Measurements from ENCODE around the gene NVL.
A peak's percentile ranks its signal among the peaks of the same experiment; 100 is the strongest.
"Not testable (repeated sequence)": the region's sequence is repeated elsewhere in the genome, so short reads cannot be mapped to it uniquely, and the experiment has no call there.

NVL gene

GRCh38 chr1:224349716-224350115 lies 19.7 kb upstream of the NVL start:
- H3K27me3 Mint-ChIP-seq; H3K4me3 Mint-ChIP-seq; H3K36me3 Mint-ChIP-seq; H3K4me1 Mint-ChIP-seq; ATAC-seq (ENCODE audit: low read depth); H3K27ac Mint-ChIP-seq; DNase-seq (ENCODE audit: low spot score in 2 of 2); H3K9me3 Mint-ChIP-seq: not testable (repeated sequence)

- H3K4me1 Mint-ChIP-seq = no peaks in the 10 kb centered on the region
- H3K9me3 Mint-ChIP-seq = peaks cover 2% of the 10 kb centered on the region
- no peak overlapping the region for H3K4me3 Mint-ChIP-seq
- H3K27me3 Mint-ChIP-seq = peaks cover 2% of the 10 kb centered on the region
- no peak for DNase-seq (ENCODE audit: low spot score in 2 of 2)
- no peak for ATAC-seq (ENCODE audit: low read depth)
- H3K36me3 Mint-ChIP-seq = peaks cover 4% of the 10 kb centered on the region
- no peak overlapping the region for H3K27ac Mint-ChIP-seq
Observed at GRCh38 chr1:224348137-224348536, 18.2 kb upstream of the NVL start.

DNA sequence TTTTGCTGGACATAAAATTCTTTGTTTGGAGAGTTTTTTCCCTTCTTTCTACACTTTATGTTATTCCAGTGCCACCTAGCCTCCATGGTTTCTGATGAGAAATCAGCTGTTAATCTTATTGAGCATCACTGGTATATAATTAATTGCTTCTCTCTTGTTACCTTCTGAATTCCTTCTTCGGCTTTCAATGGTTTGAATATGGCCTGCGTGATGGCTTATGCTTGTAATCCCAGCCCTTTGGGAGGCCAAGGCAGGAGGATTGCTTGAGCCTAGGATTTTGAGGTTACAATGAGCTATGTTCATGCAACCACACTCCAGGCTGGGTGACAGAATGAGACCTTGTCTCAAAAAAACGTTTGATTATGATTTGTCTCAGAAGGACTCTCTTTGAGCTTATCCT lies 13.7 kb upstream of the NVL start:
- ATAC-seq (ENCODE audit: low read depth) (no peak), DNase-seq (ENCODE audit: low spot score in 2 of 2) (no peak)
- Mint-ChIP-seq H3K27ac (no peak overlapping the region), H3K27me3 (peaks cover 9% of the 10 kb centered on the region), H3K9me3 (peaks cover 4% of the 10 kb centered on the region), H3K4me3 (no peak overlapping the region), H3K36me3 (peaks cover 10% of the 10 kb centered on the region), H3K4me1 (peaks cover 5% of the 10 kb centered on the region)

GRCh38 chr1:224340453-224341384 lies 10.7 kb upstream of the NVL start:
- Mint-ChIP-seq H3K4me3 (peak overlapping the region; percentile 73), H3K36me3 (peaks cover 10% of the 10 kb centered on the region)
- H3K27me3 Mint-ChIP-seq, H3K9me3 Mint-ChIP-seq, H3K4me1 Mint-ChIP-seq, H3K27ac Mint-ChIP-seq: not testable (repeated sequence)
- peak; percentile 67 for ATAC-seq (ENCODE audit: low read depth)
- peak in 1 of 2 donors; percentile 16 for DNase-seq (ENCODE audit: low spot score in 2 of 2)

GRCh38 chr1:224339442-224340033 lies 9.6 kb upstream of the NVL start:
- H3K4me1 Mint-ChIP-seq = peaks cover 5% of the 10 kb centered on the region
- peaks cover 4% of the 10 kb centered on the region for H3K9me3 Mint-ChIP-seq
- H3K36me3 Mint-ChIP-seq = peaks cover 10% of the 10 kb centered on the region
- H3K27me3 Mint-ChIP-seq = peaks cover 9% of the 10 kb centered on the region
- no peak overlapping the region for H3K4me3 Mint-ChIP-seq
- DNase-seq (ENCODE audit: low spot score in 2 of 2) (no peak), ATAC-seq (ENCODE audit: low read depth) (no peak)
- no peak overlapping the region for H3K27ac Mint-ChIP-seq

DNA sequence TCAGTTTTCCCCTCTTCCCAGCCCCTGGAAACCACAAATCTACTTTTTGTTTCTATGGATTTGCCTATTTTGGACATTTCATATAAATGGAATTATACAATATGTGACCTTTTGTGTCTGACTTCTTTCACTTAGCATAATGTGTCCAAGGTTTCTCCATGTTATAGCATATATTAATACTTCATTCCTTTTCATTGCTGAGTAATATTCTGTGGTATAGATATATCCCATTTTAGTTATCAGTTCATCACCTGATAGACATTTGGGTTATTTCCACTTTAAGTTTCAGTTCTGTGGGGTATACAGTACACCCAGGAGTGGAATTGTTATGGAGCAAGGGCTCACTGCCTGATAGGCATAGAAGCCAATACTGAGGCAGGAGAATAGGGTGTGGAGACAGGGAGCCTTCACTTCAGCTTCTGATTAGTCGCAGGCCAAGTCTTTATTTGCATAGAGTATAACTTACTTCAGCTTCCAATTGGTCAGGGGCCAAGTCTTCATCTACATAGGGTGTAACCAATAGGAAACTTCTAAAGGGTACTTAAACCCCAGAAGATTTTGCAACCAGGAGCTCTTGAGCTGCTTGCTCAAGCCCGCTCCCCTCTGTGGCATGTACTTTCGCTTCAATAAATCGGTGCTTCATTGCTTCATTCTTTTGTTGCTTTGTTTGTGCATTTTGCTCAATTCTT lies 8.3 kb upstream of the NVL start:
- Mint-ChIP-seq H3K4me3 (no peak overlapping the region), H3K27ac (no peak overlapping the region), H3K27me3 (peaks cover 7% of the 10 kb centered on the region), H3K36me3 (peaks cover 8% of the 10 kb centered on the region), H3K9me3 (peaks cover 1% of the 10 kb centered on the region), H3K4me1 (peaks cover 11% of the 10 kb centered on the region)
- DNase-seq (ENCODE audit: low spot score in 2 of 2) (no peak), ATAC-seq (ENCODE audit: low read depth) (no peak)

- H3K27ac Mint-ChIP-seq = peak overlapping the region; percentile 17
- ATAC-seq (ENCODE audit: low read depth) (no peak), DNase-seq (ENCODE audit: low spot score in 2 of 2) (no peak)
- H3K4me1 Mint-ChIP-seq = peaks cover 9% of the 10 kb centered on the region
- no peaks in the 10 kb centered on the region for H3K9me3 Mint-ChIP-seq
- no peak overlapping the region for H3K4me3 Mint-ChIP-seq
- H3K36me3 Mint-ChIP-seq = no peaks in the 10 kb centered on the region
- no peaks in the 10 kb centered on the region for H3K27me3 Mint-ChIP-seq
Observed at GRCh38 chr1:224333939-224334786, 4.2 kb upstream of the NVL start.

DNA sequence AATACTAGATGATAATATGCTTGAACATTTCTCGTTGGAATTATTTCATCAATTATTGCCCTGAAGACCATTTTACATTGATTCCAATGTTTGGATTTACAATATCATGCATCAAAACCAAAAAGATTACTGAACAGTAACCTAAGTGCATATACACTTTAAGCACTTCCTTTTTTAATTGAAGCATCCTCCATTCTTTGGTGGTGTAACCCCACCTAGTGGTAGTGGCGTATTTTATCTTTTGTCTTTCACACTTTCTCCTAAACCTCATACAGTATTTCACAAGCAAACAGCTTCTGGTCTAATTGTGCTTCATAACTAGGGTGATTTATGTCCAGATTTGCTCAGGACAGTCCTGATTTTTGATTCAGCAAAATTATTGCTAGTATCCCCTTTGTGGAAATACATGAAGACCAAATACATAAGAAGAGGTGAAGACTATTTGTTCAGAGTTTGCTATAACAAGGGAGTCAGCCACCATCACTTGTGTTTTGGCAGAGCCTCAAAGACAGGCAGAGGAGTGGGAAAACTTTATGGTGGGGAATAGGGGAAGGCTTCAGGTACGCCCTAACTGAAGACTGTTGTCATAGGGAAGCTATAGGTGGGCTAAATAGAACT lies 3.4 kb upstream of the NVL start:
- ATAC-seq (ENCODE audit: low read depth) = peak; percentile 45
- no peaks in the 10 kb centered on the region for H3K36me3 Mint-ChIP-seq
- H3K27ac Mint-ChIP-seq = no peak overlapping the region
- peaks cover 14% of the 10 kb centered on the region for H3K4me1 Mint-ChIP-seq
- no peak overlapping the region for H3K4me3 Mint-ChIP-seq
- H3K27me3 Mint-ChIP-seq = no peaks in the 10 kb centered on the region
- H3K9me3 Mint-ChIP-seq = no peaks in the 10 kb centered on the region
- DNase-seq (ENCODE audit: low spot score in 2 of 2) = peak in 1 of 2 donors; percentile 58

GRCh38 chr1:224331824-224332223 lies 1.9 kb upstream of the NVL start:
- ATAC-seq (ENCODE audit: low read depth) = no peak
- Mint-ChIP-seq H3K4me3 (no peak overlapping the region), H3K4me1 (peaks cover 20% of the 10 kb centered on the region), H3K27me3 (no peaks in the 10 kb centered on the region), H3K27ac (no peak overlapping the region), H3K9me3 (no peaks in the 10 kb centered on the region), H3K36me3 (no peaks in the 10 kb centered on the region)
- no peak for DNase-seq (ENCODE audit: low spot score in 2 of 2)

- no peaks in the 10 kb centered on the region for H3K27me3 Mint-ChIP-seq
- H3K27ac Mint-ChIP-seq = no peak overlapping the region
- peak overlapping the region; percentile 24 for H3K4me3 Mint-ChIP-seq
- ATAC-seq (ENCODE audit: low read depth) = no peak
- H3K36me3 Mint-ChIP-seq = no peaks in the 10 kb centered on the region
- no peaks in the 10 kb centered on the region for H3K9me3 Mint-ChIP-seq
- peaks cover 20% of the 10 kb centered on the region for H3K4me1 Mint-ChIP-seq
- DNase-seq (ENCODE audit: low spot score in 2 of 2) = no peak
Observed at GRCh38 chr1:224331326-224331725, 1.4 kb upstream of the NVL start.

- peak overlapping the region; percentile 98 for H3K27ac Mint-ChIP-seq
- H3K27me3 Mint-ChIP-seq = no peaks in the 10 kb centered on the region
- H3K4me3 Mint-ChIP-seq = peak overlapping the region; percentile 91
- no peak for DNase-seq (ENCODE audit: low spot score in 2 of 2)
- ATAC-seq (ENCODE audit: low read depth) = no peak
- H3K36me3 Mint-ChIP-seq = peaks cover 2% of the 10 kb centered on the region
- H3K4me1 Mint-ChIP-seq = peaks cover 20% of the 10 kb centered on the region
- H3K9me3 Mint-ChIP-seq = no peaks in the 10 kb centered on the region
Observed at GRCh38 chr1:224329484-224329841, 509 bp downstream of the NVL start.

DNA sequence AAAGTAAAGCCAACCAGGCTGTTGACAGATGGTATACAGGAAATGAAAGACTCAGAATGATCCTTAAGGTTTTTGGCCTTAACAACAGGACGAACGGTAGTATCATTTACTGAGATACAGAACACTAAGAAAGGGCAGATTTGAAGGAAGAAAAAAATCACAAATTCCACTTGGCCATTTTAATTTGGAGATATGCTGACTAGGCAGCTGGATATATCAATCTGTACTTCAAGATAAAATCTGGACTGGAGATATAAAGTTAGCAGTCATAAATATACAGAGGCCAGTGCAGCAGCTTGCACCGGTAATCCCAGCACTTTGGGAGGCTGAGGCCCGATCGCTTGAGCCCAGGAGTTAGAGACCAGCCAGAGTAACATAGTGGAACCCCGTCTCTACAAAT lies 1.3 kb downstream of the NVL start:
- ATAC-seq (ENCODE audit: low read depth) (no peak), DNase-seq (ENCODE audit: low spot score in 2 of 2) (no peak)
- peak overlapping the region; percentile 91 for H3K4me3 Mint-ChIP-seq
- H3K27ac Mint-ChIP-seq = peak overlapping the region; percentile 64
- no peaks in the 10 kb centered on the region for H3K9me3 Mint-ChIP-seq
- peaks cover 17% of the 10 kb centered on the region for H3K4me1 Mint-ChIP-seq
- H3K36me3 Mint-ChIP-seq = peaks cover 4% of the 10 kb centered on the region
- no peaks in the 10 kb centered on the region for H3K27me3 Mint-ChIP-seq

- Mint-ChIP-seq H3K36me3 (peaks cover 7% of the 10 kb centered on the region), H3K27ac (no peak overlapping the region), H3K27me3 (no peaks in the 10 kb centered on the region), H3K4me1 (peaks cover 15% of the 10 kb centered on the region), H3K9me3 (no peaks in the 10 kb centered on the region), H3K4me3 (no peak overlapping the region)
- ATAC-seq (ENCODE audit: low read depth) (no peak), DNase-seq (ENCODE audit: low spot score in 2 of 2) (no peak)
Observed at GRCh38 chr1:224325959-224326358, 4.0 kb downstream of the NVL start.
